Neuronal stem cell (in vitro differentiated cells): Measurements from ENCODE around the gene CLDN14.

Experiments used
- DNase-seq: peaks from one replicate; pipeline ENCODE4 v3.0.0-alpha.2; 2013; ENCODE audit warnings: low spot score
- H2AFZ ChIP-seq: one replicate; pipeline ENCODE4 v1.6.1; 2013; ENCODE audit warnings: mild to moderate bottlenecking, low read length, inconsistent platforms
- H2AK5ac ChIP-seq: 2 replicates; pipeline ENCODE4 v1.6.1; 2013; ENCODE audit warnings: low read depth, mild to moderate bottlenecking, inconsistent platforms, low read length, moderate library complexity, mixed read lengths
- H2BK120ac ChIP-seq: 2 replicates; pipeline ENCODE4 v1.6.1; 2013; ENCODE audit warnings: low read depth, mild to moderate bottlenecking, inconsistent platforms, low read length, moderate library complexity, mixed read lengths
- H2BK12ac ChIP-seq: one replicate; pipeline ENCODE4 v1.6.1; 2013; ENCODE audit warnings: low read length, inconsistent platforms
- H2BK15ac ChIP-seq: 2 replicates; pipeline ENCODE4 v1.6.1; 2013; ENCODE audit warnings: mild to moderate bottlenecking, low read length, inconsistent platforms, mixed read lengths
- H2BK5ac ChIP-seq: one replicate; pipeline ENCODE4 v1.6.1; 2013; ENCODE audit warnings: inconsistent platforms, mild to moderate bottlenecking, low read length, moderate library complexity
- H3K14ac ChIP-seq: one replicate; pipeline ENCODE4 v1.6.1; 2013; ENCODE audit warnings: low read length, inconsistent platforms
- H3K18ac ChIP-seq: 2 replicates; pipeline ENCODE4 v1.6.1; 2013; ENCODE audit warnings: low read length, inconsistent platforms
- H3K23ac ChIP-seq: 2 replicates; pipeline ENCODE4 v1.6.1; 2013; ENCODE audit warnings: low read depth, mild to moderate bottlenecking, mixed read lengths, low read length, inconsistent platforms; ENCODE audit not compliant: poor library complexity
- H3K27ac ChIP-seq: replicated peaks from 3 replicates; pipeline ENCODE4 v1.5.1; 2013; ENCODE audit warnings: low read length, inconsistent platforms
- H3K27me3 ChIP-seq, 3 experiments: 2 replicates each; pipeline ENCODE4 v1.6.1; 2013; ENCODE audit warnings: low read length in 3 of 3, mild to moderate bottlenecking in 2 of 3, inconsistent platforms in 1 of 3, low read depth in 1 of 3, mixed read lengths in 1 of 3, moderate library complexity in 1 of 3; ENCODE audit not compliant: control insufficient read depth in 3 of 3, insufficient read depth in 3 of 3
- H3K36me3 ChIP-seq, 2 donors: replicated peaks in 1 of 2; 2 replicates each; pipeline ENCODE4 v1.6.1; 2013; ENCODE audit warnings: low read length in 2 of 2; ENCODE audit not compliant: control insufficient read depth in 2 of 2, insufficient read depth in 2 of 2
- H3K4ac ChIP-seq: 2 replicates; pipeline ENCODE4 v1.6.1; 2013; ENCODE audit warnings: inconsistent platforms, mild to moderate bottlenecking, low read length, moderate library complexity
- H3K4me1 ChIP-seq, 2 donors: 1 replicate in 1 of 2; 2 replicates in 1 of 2; pipeline ENCODE4 v1.6.1; 2013; ENCODE audit warnings: low read length in 2 of 2, low read depth in 1 of 2; ENCODE audit not compliant: control insufficient read depth in 2 of 2, insufficient read depth in 1 of 2
- H3K4me2 ChIP-seq: one replicate; pipeline ENCODE4 v1.6.1; 2013; ENCODE audit warnings: mild to moderate bottlenecking, low read length, inconsistent platforms; ENCODE audit not compliant: insufficient read depth, poor library complexity, severe bottlenecking
- H3K4me3 ChIP-seq, 2 donors: 2 replicates each; pipeline ENCODE4 v1.5.1; 2013; ENCODE audit warnings: low read length in 2 of 2, mild to moderate bottlenecking in 2 of 2, inconsistent platforms in 1 of 2, moderate library complexity in 1 of 2
- H3K79me1 ChIP-seq: one replicate; pipeline ENCODE4 v1.6.1; 2013; ENCODE audit warnings: low read depth, mild to moderate bottlenecking, inconsistent platforms, low read length, moderate library complexity
- H3K9ac ChIP-seq: one replicate; pipeline ENCODE4 v1.6.1; 2013; ENCODE audit warnings: mild to moderate bottlenecking, low read depth, low read length, inconsistent platforms; ENCODE audit not compliant: poor library complexity
- H3K9me3 ChIP-seq, 2 donors: replicated peaks in 1 of 2; 2 replicates each; pipeline versions ENCODE3 to v1.6.1; 2013; ENCODE audit warnings: low read length in 2 of 2, mild to moderate bottlenecking in 2 of 2, inconsistent platforms in 1 of 2, low read depth in 1 of 2, mixed read lengths in 1 of 2, moderate library complexity in 1 of 2; ENCODE audit not compliant: control insufficient read depth in 2 of 2, insufficient read depth in 1 of 2
- H4K8ac ChIP-seq: one replicate; pipeline ENCODE4 v1.6.1; 2013; ENCODE audit warnings: low read depth, mild to moderate bottlenecking, inconsistent platforms, low read length, moderate library complexity
- H4K91ac ChIP-seq: one replicate; pipeline ENCODE4 v1.6.1; 2013; ENCODE audit warnings: low read length, low read depth, mild to moderate bottlenecking, inconsistent platforms; ENCODE audit not compliant: poor library complexity
- WGBS, 2 donors: extraction: QIAGEN DNeasy Blood & Tissue Kit; methylation state at CpG; one replicate each; pipeline ENCODE4 v1.1.7; 2013; ENCODE audit warnings: missing lambda C conversion rate in 2 of 2, mixed read lengths in 1 of 2; ENCODE audit not compliant: insufficient read length in 2 of 2, insufficient replicate concordance in 1 of 2; ENCODE audit errors: extremely low coverage in 2 of 2; 5-methylcytosine and 5-hydroxymethylcytosine counted together

The CLDN14 gene

DNA sequence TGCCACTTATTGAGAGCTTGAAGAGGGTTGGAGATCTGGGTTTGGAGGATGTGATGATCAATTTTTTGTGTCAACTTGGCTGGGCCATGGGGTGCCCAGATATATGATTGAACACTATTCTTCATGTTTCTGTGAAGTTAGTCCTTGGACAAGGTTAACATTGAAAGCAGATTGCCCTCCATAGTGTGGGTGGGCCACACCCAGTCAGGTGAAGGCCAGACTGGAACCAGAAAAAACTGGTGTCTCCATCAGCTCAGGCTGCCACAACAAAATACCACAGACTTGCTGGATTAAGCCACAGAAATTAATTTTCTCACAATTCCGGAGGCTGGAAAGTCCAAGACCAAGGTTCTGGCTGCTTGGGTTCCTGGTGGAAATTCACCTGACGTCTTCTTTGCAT, 7.5 kb downstream of the CLDN14 start:
- no peak overlapping the region for H3K4me2 ChIP-seq
- DNase-seq, result no peak
- H3K9ac ChIP-seq, result no peak overlapping the region
- H2BK12ac ChIP-seq, result no peak overlapping the region
- H3K14ac ChIP-seq, result no peak overlapping the region
- H3K23ac ChIP-seq, result no peak overlapping the region
- no peak overlapping the region for H2BK5ac ChIP-seq
- WGBS, 2 donors, result no CpG with 5 or more reads among the region's 2 CpGs
- H3K36me3 ChIP-seq, result no peaks in the 10 kb centered on the region
- no peak overlapping the region for H3K4me3 ChIP-seq
- H4K91ac ChIP-seq, result no peak overlapping the region
- no peak overlapping the region for H2BK15ac ChIP-seq
- no peaks in the 10 kb centered on the region for H3K4me1 ChIP-seq
- H2AK5ac ChIP-seq, result no peak overlapping the region
- peaks cover 0 to 12% (median 0%) of the 10 kb centered on the region in 3 experiments for H3K27me3 ChIP-seq
- no peak overlapping the region for H3K27ac ChIP-seq
- H3K79me1 ChIP-seq, result no peaks in the 10 kb centered on the region
- no peak overlapping the region for H2BK120ac ChIP-seq
- no peak overlapping the region for H2AFZ ChIP-seq
- H3K18ac ChIP-seq, result no peak overlapping the region
- no peaks in the 10 kb centered on the region for H3K9me3 ChIP-seq
- no peak overlapping the region for H3K4ac ChIP-seq
- H4K8ac ChIP-seq, result no peak overlapping the region

DNA sequence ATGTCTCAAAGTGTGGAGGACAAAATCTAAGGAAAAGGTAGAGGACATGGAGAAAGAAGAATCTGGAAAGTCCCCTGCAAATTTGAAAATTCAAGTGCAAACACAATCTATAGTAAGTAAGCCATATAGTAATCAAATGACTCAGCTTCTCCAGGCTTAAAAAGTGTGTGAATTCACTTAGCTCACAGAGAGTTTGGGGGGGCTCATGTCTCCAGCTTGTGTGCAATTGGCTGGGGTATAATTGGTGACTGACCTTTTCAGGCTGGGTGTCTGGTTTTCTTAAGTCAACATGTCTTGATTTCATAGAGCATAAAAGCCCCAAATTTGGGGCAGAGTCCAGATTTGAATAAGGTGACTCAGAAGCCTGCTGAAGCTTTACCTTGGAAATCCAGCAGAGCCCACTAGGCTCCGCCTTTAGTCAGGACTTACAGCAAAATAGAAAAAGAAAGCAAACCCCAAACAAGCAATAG, 8.6 kb downstream of the CLDN14 start:
- Histone ChIP-seq H3K27me3 (peaks cover 0 to 7% (median 0%) of the 10 kb centered on the region in 3 experiments), H3K4ac (no peak overlapping the region), H3K9ac (no peak overlapping the region), H3K4me2 (no peak overlapping the region), H3K4me1 (no peaks in the 10 kb centered on the region), H3K4me3 (no peak overlapping the region), H3K27ac (no peak overlapping the region), H3K14ac (no peak overlapping the region), H3K79me1 (no peaks in the 10 kb centered on the region), H3K9me3 (no peaks in the 10 kb centered on the region), H4K8ac (no peak overlapping the region), H2BK5ac (no peak overlapping the region), H2AK5ac (no peak overlapping the region), H4K91ac (no peak overlapping the region), H3K36me3 (no peaks in the 10 kb centered on the region), H2BK12ac (no peak overlapping the region), H2AFZ (no peak overlapping the region), H3K23ac (no peak overlapping the region), H2BK120ac (no peak overlapping the region), H3K18ac (no peak overlapping the region), H2BK15ac (no peak overlapping the region)
- DNase-seq, result no peak
- no CpG with 5 or more reads among the region's 1 CpG for WGBS, 2 donors

DNA sequence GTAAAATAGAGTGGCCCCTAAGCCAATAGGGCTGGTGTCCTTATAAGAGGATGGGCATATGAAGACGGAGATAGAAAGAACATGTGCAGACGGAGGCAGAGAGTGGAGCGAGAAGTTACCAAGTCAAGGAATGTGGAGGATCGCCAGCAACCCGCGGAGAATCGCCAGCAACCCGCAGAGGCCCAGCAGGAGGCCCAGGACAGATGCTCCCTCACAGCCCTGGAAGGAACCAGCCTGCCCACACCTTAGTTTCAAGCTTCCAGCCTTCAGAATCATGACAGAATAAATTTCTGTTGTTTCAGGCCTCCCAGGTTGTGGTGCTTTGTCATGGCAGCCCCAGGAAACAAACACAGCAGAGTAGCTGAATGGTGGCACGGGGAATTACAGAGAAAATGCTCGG, 9.6 kb downstream of the CLDN14 start:
- H2BK12ac ChIP-seq, result no peak overlapping the region

DNA sequence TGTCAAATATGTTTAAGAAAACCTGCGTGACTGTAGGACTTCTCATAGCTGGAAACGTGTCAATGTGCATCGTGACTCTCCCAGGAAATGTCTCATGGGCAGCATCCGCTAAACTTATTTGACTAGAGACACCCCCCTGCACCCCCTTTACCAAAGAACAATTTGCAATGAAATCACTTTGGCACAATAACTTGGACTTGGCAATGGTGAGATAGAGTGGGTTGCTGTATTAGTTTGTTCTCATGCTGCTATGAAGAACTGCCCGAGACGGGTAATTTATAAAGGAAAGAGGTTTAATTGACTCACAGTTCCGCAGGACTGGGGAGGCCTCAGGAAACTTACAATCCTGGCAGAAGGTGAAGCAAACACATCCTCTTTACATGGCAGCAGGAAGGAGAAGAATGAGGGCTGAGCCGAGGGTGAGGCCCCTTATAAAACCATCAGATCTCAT, 13.8 kb downstream of the CLDN14 start:
- no peak overlapping the region for H4K8ac ChIP-seq
- H4K91ac ChIP-seq, result no peak overlapping the region
- no peak overlapping the region for H3K4me3 ChIP-seq
- H2AK5ac ChIP-seq, result no peak overlapping the region
- H3K18ac ChIP-seq, result no peak overlapping the region
- no CpG with 5 or more reads among the region's 8 CpGs for WGBS, 2 donors
- no peaks in the 10 kb centered on the region for H3K79me1 ChIP-seq
- no peak overlapping the region for H2BK120ac ChIP-seq
- no peak overlapping the region for H2BK12ac ChIP-seq
- no peak overlapping the region for H3K23ac ChIP-seq
- H3K27ac ChIP-seq, result no peak overlapping the region
- H3K4ac ChIP-seq, result no peak overlapping the region
- H3K36me3 ChIP-seq, result no peaks in the 10 kb centered on the region
- no peak overlapping the region for H2BK5ac ChIP-seq
- no peak overlapping the region for H2BK15ac ChIP-seq
- no peak overlapping the region for H2AFZ ChIP-seq
- H3K9ac ChIP-seq, result no peak overlapping the region
- H3K14ac ChIP-seq, result no peak overlapping the region
- no peak for DNase-seq
- no peak overlapping the region for H3K4me2 ChIP-seq
- peaks cover 0 to 3% of the 10 kb centered on the region in 2 donors for H3K4me1 ChIP-seq
- H3K27me3 ChIP-seq, result peaks cover 0 to 22% (median 0%) of the 10 kb centered on the region in 3 experiments
- H3K9me3 ChIP-seq, result no peaks in the 10 kb centered on the region

More for the DNA sequence above, 9.6 kb downstream of the CLDN14 start:
- no peaks in the 10 kb centered on the region for H3K9me3 ChIP-seq
- no peak overlapping the region for H3K4ac ChIP-seq
- no CpG with 5 or more reads among the region's 10 CpGs for WGBS, 2 donors
- H3K36me3 ChIP-seq, result no peaks in the 10 kb centered on the region
- H3K23ac ChIP-seq, result no peak overlapping the region
- H3K4me2 ChIP-seq, result no peak overlapping the region
- H2BK120ac ChIP-seq, result no peak overlapping the region
- no peak overlapping the region for H2AK5ac ChIP-seq
- H3K4me3 ChIP-seq, result no peak overlapping the region
- H3K9ac ChIP-seq, result no peak overlapping the region
- H2BK15ac ChIP-seq, result no peak overlapping the region
- H4K91ac ChIP-seq, result no peak overlapping the region
- H3K18ac ChIP-seq, result no peak overlapping the region
- H3K79me1 ChIP-seq, result no peaks in the 10 kb centered on the region
- H2AFZ ChIP-seq, result no peak overlapping the region
- H3K27me3 ChIP-seq, result peaks cover 0 to 11% (median 0%) of the 10 kb centered on the region in 3 experiments
- no peaks in the 10 kb centered on the region for H3K4me1 ChIP-seq
- DNase-seq, result no peak
- no peak overlapping the region for H3K14ac ChIP-seq
- H4K8ac ChIP-seq, result no peak overlapping the region
- no peak overlapping the region for H3K27ac ChIP-seq
- H2BK5ac ChIP-seq, result no peak overlapping the region
